Measurements from ENCODE around the gene EFHD2.
A peak's percentile ranks its signal among the peaks of the same experiment; 100 is the strongest.

The EFHD2 gene

GRCh38 chr1:15449567-15449966, 39.9 kb downstream of the EFHD2 start:
- H3K4me3 ChIP-seq (ENCODE audit: low read length, poor library complexity, severe bottlenecking), result no peak overlapping the region
- H3K79me2 ChIP-seq (ENCODE audit: insufficient read depth, low read length), result no peaks in the 10 kb centered on the region
- no peaks in the 10 kb centered on the region for H4K20me1 ChIP-seq (ENCODE audit: insufficient read depth, low read length, poor library complexity, severe bottlenecking)
- peak overlapping the region; percentile 32 for H2AFZ ChIP-seq (ENCODE audit: low read length)
- TF ChIP-seq EZH2phosphoT487 (IDR thresholded peaks at IDR 0.05; ENCODE audit: borderline replicate concordance) (no peak), CTCF (conservative IDR thresholded peaks at IDR 0.05; ENCODE audit: low read length) (no peak)
- H3K9me2 ChIP-seq (replicated peaks; ENCODE audit: low read depth, low read length), result no peaks in the 10 kb centered on the region
- H3K4me1 ChIP-seq (ENCODE audit: insufficient read depth, low read length, poor library complexity, severe bottlenecking), result no peaks in the 10 kb centered on the region
- H3K4me2 ChIP-seq (ENCODE audit: low read depth, low read length, poor library complexity, severe bottlenecking), result no peak overlapping the region
- no peak overlapping the region for H3K9ac ChIP-seq (ENCODE audit: low read depth, low read length, poor library complexity, severe bottlenecking)
- no peaks in the 10 kb centered on the region for H3K27me3 ChIP-seq (ENCODE audit: insufficient read depth, low read length, poor library complexity, severe bottlenecking)
- no peaks in the 10 kb centered on the region for H3K9me3 ChIP-seq (ENCODE audit: insufficient read depth, low read depth, low read length)
- no peaks in the 10 kb centered on the region for H3F3A ChIP-seq (ENCODE audit: low read depth)
- no peaks in the 10 kb centered on the region for H3K36me3 ChIP-seq (ENCODE audit: insufficient read depth, low read length)

GRCh38 chr1:15451014-15451722, 41.5 kb downstream of the EFHD2 start:
- no peaks in the 10 kb centered on the region for H4K20me1 ChIP-seq (ENCODE audit: insufficient read depth, low read length, poor library complexity, severe bottlenecking)
- H3K36me3 ChIP-seq (ENCODE audit: insufficient read depth, low read length), result no peaks in the 10 kb centered on the region
- no peak for TF ChIP-seq EZH2phosphoT487 (IDR thresholded peaks at IDR 0.05; ENCODE audit: borderline replicate concordance)
- TF ChIP-seq CTCF (conservative IDR thresholded peaks at IDR 0.05; ENCODE audit: low read length), result no peak
- H3K9ac ChIP-seq (ENCODE audit: low read depth, low read length, poor library complexity, severe bottlenecking), result no peak overlapping the region
- H3K4me1 ChIP-seq (ENCODE audit: insufficient read depth, low read length, poor library complexity, severe bottlenecking), result no peaks in the 10 kb centered on the region
- no peak overlapping the region for H3K4me2 ChIP-seq (ENCODE audit: low read depth, low read length, poor library complexity, severe bottlenecking)
- H2AFZ ChIP-seq (ENCODE audit: low read length), result no peak overlapping the region
- no peaks in the 10 kb centered on the region for H3F3A ChIP-seq (ENCODE audit: low read depth)
- no peaks in the 10 kb centered on the region for H3K27me3 ChIP-seq (ENCODE audit: insufficient read depth, low read length, poor library complexity, severe bottlenecking)
- H3K9me3 ChIP-seq (ENCODE audit: insufficient read depth, low read depth, low read length), result no peaks in the 10 kb centered on the region
- no peak overlapping the region for H3K4me3 ChIP-seq (ENCODE audit: low read length, poor library complexity, severe bottlenecking)
- H3K9me2 ChIP-seq (replicated peaks; ENCODE audit: low read depth, low read length), result no peaks in the 10 kb centered on the region
- H3K79me2 ChIP-seq (ENCODE audit: insufficient read depth, low read length), result no peaks in the 10 kb centered on the region

- H3K9ac ChIP-seq (ENCODE audit: low read depth, low read length, poor library complexity, severe bottlenecking), result no peak overlapping the region
- no peaks in the 10 kb centered on the region for H3K79me2 ChIP-seq (ENCODE audit: insufficient read depth, low read length)
- H3K4me1 ChIP-seq (ENCODE audit: insufficient read depth, low read length, poor library complexity, severe bottlenecking), result no peaks in the 10 kb centered on the region
- H3K9me2 ChIP-seq (replicated peaks; ENCODE audit: low read depth, low read length), result no peaks in the 10 kb centered on the region
- no peaks in the 10 kb centered on the region for H3K27me3 ChIP-seq (ENCODE audit: insufficient read depth, low read length, poor library complexity, severe bottlenecking)
- no peak overlapping the region for H3K4me2 ChIP-seq (ENCODE audit: low read depth, low read length, poor library complexity, severe bottlenecking)
- TF ChIP-seq CTCF (conservative IDR thresholded peaks at IDR 0.05; ENCODE audit: low read length) (no peak), EZH2phosphoT487 (IDR thresholded peaks at IDR 0.05; ENCODE audit: borderline replicate concordance) (no peak)
- no peaks in the 10 kb centered on the region for H3K9me3 ChIP-seq (ENCODE audit: insufficient read depth, low read depth, low read length)
- H3K4me3 ChIP-seq (ENCODE audit: low read length, poor library complexity, severe bottlenecking), result no peak overlapping the region
- no peaks in the 10 kb centered on the region for H3F3A ChIP-seq (ENCODE audit: low read depth)
- no peak overlapping the region for H2AFZ ChIP-seq (ENCODE audit: low read length)
- no peaks in the 10 kb centered on the region for H3K36me3 ChIP-seq (ENCODE audit: insufficient read depth, low read length)
- no peaks in the 10 kb centered on the region for H4K20me1 ChIP-seq (ENCODE audit: insufficient read depth, low read length, poor library complexity, severe bottlenecking)
These were observed 42.5 kb downstream of the EFHD2 start for GRCh38 chr1:15452216-15452615.

Data from Loucy (cell line).